Measurements from ENCODE around the gene CHD1.

DNA sequence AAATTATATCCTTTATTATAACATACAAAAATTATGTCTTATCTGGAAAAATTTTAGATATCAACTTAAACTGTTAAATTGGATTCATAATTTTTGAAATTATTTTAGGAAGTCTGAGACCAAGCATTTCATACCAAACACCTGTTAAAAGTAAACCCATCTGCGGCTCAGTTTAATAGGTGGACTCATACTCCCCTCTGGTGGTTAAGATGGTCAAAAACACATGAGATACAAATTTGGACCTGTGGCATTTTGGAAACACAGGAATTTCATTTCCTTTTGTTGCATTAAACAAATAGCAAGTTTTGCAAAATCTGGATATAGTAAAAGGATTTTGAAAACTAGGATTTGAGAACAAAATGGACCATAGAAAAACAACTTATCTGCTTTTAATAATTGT, 101.6 kb downstream of the CHD1 start:
- TF ChIP-seq NFRKB (IDR thresholded peaks at IDR 0.05): no peak
- TF ChIP-seq ARNT (IDR thresholded peaks at IDR 0.05): no peak
- no peak for TF ChIP-seq CTBP1 (IDR thresholded peaks at IDR 0.05; ENCODE audit: borderline replicate concordance)
- no peak for TF ChIP-seq ZNF384 (IDR thresholded peaks at IDR 0.05)
- no peak for TF ChIP-seq BHLHE40 (IDR thresholded peaks at IDR 0.05; ENCODE audit: borderline replicate concordance)
- no peak for TF ChIP-seq SP1 (IDR thresholded peaks at IDR 0.05)
- TF ChIP-seq FOXM1 (IDR thresholded peaks at IDR 0.05; ENCODE audit: borderline replicate concordance): no peak

Data from HEK293T (cell line).